Left renal cortex interstitium (tissue), 4 donors: ENCODE data around the gene RNF121. TPM values are rescaled to one million over a fixed set of nuclear protein-coding genes. Genes with fewer than 3 reads are reported as not detected.
"Not testable (repeated sequence)": the region's sequence is repeated elsewhere in the genome, so short reads cannot be mapped to it uniquely, and the experiment has no call there.

ENCODE experiments used
- DNase-seq, 4 donors: peaks; one replicate each; pipeline ENCODE4 v3.0.0-alpha.2; 2013; ENCODE audit warnings: low read depth in 4 of 4, low spot score in 2 of 4, missing footprints in 1 of 4
- polyA plus RNA-seq, 4 donors: library from polyadenylated mRNA; unstranded; fragments of 120-200 nt; gene quantifications; one replicate each; pipeline ENCODE4 v1.2.1, GENCODE V29; 2013; ENCODE audit not compliant: insufficient read length in 4 of 4

The RNF121 gene
- polyA plus RNA-seq, result 10 to 100 TPM; 35.7 to 46.1 (median 44.3) TPM

- DNase-seq, result peak in 3 of 4 donors; percentile 95 to 100 (median 96)
Observed at GRCh38 chr11:71928737-71929443, at the start of gene RNF121. Gene RNF121 (plus strand): TSS chr11:71929046. CDS start chr11:71929062, 16 bp downstream.

DNA sequence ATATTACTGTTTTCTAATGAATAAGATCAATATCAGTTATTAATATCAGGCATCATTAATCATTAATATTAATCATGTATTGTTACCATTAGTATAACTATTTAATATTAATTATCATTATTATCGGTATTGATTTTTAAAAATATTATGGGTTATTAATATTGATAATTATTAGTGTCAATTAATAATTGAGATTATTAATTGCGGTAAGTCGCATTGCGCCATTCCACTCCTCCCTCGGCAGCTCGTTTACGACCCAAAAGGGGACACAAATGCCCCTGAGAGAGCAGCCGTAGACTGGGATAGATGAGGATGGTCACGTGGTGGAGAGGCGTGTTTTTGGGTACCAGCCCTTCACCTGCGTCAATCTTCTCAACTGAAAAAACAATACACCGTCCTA lies 43.0 kb upstream of the RNF121 start:
- not testable (repeated sequence) for DNase-seq

DNA sequence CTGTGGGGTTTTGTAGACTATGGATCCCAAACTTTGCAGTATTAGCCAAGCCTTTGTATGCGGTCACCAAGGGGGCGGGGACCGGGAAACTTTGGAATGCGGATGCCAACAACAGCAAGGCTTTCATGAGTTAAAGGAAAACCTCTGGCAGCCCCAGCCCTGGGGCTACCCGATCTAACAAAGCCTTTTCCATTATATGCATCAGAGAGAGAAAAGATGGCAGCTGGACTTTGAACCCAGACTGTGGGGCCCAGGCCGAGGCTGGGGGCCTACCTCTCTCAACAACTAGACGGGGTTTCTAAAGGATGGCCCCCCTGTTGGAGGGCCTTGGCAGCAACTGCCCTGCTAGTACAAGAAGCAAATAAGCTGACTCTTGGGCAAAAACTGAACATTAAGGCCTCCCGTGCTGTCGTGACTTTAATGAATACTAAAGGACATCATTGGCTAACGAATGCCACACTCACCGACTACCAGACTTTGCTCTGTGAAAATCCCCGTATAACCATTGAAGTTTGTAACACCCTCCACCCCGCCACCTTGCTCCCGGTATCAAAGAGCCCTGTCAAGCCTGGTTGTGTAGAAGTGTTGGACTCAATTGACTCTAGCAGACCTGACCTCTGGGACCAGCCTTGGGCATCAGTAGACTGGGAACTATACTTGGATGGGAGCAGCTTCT lies 40.4 kb upstream of the RNF121 start:
- not testable (repeated sequence) for DNase-seq

DNA sequence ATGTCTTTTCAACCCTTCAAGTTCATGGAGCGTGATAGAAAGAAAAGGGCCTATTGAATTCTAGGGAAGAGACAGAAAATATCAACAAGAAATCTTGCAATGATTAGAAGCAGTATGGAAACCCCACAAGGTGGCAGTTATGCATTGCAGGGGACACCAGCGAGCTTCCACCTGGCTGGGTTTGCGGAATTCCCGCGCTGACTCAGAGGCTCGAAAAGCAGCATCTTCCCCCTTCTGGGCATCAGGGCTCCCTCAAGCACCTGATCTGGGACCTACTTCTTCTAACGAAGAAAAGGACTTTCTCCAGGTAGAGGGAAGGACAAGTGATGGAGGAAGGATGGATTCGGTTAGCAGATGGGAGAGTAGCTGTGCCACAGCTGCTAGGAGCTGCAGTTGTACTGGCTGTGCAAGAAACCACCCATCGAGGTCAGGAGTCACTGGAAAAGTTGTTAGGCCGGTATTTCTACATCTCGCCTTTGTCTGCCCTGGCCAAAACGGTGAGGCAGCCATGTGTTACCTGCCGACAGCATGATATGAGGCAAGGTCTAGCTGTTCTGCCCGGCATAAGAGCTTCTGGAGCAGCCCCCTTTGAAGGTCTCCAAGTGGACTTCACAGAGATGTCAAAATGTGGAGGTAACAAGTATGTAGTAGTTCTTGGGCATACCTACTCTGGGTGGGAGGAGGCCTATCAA lies 39.5 kb upstream of the RNF121 start:
- not testable (repeated sequence) for DNase-seq

DNA sequence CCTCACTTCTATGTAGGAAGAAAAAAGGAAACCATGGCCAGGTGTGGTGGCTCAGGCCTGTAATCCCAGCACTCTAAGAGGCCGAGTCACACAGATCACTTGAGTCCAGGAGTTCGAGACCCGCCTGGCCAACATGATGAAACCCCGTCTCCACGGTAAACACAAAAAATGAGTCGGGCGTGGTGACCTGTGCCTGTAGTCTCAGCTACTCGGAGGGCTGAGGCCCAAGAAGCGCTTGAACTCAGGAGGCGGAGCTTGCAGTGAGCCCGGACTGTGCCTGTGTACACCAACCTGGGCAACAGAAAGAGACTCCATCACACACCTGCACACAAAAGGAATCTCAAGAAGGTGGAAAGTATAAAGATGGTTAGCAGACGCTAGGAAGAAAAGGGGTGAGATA lies 32.9 kb upstream of the RNF121 start:
- no peak for DNase-seq

DNA sequence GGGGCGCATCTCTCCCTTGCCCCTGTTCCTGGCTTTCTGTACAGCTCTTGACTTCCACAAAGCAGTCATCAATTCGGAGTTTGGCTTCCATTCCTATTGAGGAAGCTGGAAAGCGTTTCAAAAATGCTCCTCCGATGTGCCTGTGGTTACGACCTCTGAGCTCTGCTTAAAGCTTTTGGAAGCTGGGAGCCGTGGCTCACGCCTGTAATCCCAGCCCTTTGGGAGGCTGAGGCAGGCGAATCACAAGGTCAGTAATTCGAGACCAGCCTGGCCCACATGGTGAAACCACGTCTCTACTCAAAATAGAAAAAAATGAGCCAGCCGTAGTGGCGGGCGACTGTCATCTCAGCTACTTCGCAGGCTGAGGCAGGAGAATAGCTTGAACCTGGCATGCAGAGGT lies 27.7 kb upstream of the RNF121 start:
- DNase-seq, result not testable (repeated sequence)

- DNase-seq, result no peak
Observed at GRCh38 chr11:71908218-71908617, 20.6 kb upstream of the RNF121 start.

DNA sequence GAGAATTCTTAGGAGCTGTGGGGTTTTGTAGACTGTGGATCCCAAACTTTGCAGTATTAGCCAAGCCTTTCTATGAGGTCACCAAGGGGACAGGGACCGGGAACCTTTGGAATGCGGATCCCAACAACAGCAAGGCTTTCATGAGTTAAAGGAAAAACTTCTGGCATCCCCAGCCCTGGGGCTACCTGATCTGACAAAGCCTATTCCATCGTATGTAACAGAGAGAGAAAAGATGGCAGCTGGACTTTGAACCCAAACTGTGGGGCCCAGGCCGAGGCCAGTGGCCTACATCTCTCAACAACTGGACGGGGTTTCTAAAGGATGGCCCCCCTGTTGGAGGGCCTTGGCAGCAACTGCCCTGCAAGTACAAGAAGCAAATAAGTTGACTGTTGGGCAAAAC lies 18.1 kb upstream of the RNF121 start:
- not testable (repeated sequence) for DNase-seq

GRCh38 chr11:71911321-71911985 lies 17.4 kb upstream of the RNF121 start:
- DNase-seq, result not testable (repeated sequence)

DNA sequence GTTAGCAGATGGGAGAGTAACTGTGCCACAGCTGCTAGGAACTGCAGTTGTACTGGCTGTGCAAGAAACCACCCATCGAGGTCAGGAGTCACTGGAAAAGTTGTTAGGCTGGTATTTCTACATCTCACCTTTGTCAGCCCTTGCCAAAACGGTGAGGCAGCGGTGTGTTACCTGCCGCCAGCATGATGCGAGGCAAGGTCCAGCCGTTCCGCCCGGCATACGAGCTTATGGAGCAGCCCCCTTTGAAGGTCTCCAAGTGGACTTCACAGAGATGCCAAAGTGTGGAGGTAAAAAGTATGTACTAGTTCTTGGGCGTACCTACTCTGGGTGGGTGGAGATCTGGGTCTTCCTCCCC lies 16.9 kb upstream of the RNF121 start:
- DNase-seq, result not testable (repeated sequence)

- DNase-seq, result no peak
Observed at GRCh38 chr11:71913756-71914526, 14.9 kb upstream of the RNF121 start.

- DNase-seq, result no peak
Observed at GRCh38 chr11:71914617-71915189, 14.1 kb upstream of the RNF121 start.

- no peak for DNase-seq
Observed at GRCh38 chr11:71917646-71918140, 11.2 kb upstream of the RNF121 start.

DNA sequence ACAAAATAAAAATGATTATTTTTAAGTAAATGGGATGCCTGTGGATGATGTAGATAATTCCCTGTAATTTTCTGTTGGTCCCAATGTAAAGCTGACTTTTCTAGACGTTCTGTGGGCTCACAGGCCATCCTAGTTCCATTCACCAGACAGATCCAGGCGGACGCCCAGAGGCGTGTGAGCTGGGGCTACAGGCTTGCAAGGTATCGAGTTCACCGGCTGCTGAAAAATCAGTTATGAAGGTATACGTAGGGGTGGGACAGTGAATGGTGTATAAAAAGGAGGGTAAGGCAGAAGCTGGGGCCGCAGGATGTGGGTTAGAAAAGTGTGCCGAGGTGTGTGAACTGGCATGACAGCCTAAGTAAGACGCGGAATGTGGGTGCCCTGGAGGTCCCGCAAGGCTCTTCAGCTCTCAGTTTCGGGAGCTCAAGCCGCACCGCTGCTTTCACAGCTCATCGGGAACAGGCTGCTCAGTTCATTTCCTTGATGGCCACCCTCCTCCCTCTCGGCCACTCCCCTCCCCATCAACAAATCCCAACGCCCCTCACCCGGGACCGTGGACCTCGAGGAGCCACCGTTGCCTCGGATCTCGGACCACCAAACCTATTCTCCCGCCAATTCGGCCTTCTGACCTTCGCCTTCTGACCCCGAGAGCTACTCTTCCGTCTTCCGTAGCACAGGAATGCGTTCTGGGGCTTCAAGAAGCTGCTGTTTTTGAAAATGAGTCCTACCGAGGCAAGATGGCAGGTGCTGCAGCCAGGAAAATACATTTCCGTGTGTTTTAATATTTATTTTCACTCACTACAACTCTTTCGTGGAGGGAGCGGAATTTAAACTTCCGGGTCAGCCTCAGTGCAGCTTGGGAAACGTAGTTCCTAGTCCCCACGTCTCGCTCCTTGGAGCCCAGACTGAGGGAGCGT lies 768 bp upstream of the RNF121 start, which contains the start of gene XNDC1N:
Gene XNDC1N, minus strand, starts transcription at position 775 of the 917 bp plus-strand sequence. CDS start 5,241 bp downstream, outside the sequence.
- peak in 3 of 4 donors; percentile 95 to 97 (median 95) for DNase-seq

DNA sequence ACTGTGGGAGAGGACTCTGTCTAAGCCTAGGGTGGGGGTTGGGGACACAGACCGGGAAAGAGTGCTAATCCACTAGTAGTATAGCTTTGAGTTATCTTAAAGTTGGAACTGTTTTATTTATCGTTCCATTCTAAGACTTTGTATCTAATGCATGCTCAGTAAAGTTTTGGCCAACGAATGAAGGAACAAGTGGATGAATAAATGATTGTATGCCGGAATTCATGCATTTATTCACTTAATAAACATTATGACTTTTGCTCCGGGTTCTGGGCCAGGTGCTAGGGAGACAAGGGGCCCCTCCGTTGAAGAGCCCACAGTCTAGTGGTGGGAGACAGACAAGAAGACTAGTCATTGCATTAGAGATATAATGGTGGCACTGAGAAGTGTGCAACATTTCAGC lies 645 bp downstream of the RNF121 start:
- DNase-seq, result no peak

DNA sequence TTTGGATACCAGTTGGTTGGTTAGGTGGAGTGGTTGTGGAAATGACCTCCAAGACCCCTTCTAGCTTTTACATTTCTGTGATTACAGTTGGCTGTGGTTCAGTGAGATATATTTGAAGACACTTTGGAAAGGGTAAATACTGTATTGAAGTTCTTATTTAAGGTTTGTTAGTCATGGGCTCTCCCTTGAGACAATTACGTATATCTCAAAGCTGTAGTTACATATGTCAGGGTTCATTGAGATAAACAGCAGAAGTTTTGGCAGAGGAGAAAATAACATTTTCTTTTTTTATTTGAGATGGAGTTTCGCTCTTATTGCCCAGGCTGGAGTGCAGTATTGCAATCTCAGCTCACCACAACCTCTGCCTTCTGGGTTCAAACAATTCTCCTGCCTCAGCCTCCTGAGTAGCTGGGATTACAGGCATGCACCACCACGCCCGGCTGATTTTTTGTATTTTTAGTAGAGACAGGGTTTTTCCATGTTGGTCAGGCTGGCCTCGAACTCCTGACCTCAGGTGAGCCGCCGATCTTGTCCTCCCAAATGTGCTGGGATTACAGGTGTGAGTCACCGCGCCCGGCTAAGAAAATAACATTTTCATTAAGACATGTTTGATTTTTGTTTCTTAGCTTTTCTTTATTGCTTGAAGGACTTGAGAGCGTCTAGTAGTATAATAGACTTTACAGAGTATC lies 1.9 kb downstream of the RNF121 start:
- DNase-seq, result no peak

DNA sequence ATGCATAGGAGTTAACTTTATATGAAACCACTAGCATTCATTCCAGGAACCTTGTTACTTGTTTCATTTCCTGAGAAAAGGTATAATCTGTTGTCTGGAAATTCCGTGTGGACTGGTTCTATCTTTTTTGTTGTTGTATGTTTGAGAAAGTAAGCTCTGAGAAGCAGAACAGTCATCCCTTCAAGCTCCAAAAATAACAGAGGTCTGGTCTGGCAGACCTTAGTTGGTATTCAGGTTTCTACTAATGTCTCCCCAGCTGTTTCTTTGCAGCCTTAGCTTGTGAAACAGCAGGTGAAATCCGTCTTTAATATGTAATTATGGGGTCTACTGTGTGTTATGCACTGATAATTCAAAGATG lies 2.4 kb downstream of the RNF121 start:
- DNase-seq, result no peak
